GM19023 (cell line): Measurements from ENCODE around the gene ID4.

Source experiments
- ATAC-seq: cut with Tn5 transposase; IDR thresholded peaks from one replicate; pipeline ENCODE4 v1.9.1; 2021; ENCODE audit warnings: mild to moderate bottlenecking, moderate library complexity; ENCODE audit not compliant: unreplicated experiment

The ID4 gene, protein sequence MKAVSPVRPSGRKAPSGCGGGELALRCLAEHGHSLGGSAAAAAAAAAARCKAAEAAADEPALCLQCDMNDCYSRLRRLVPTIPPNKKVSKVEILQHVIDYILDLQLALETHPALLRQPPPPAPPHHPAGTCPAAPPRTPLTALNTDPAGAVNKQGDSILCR

DNA sequence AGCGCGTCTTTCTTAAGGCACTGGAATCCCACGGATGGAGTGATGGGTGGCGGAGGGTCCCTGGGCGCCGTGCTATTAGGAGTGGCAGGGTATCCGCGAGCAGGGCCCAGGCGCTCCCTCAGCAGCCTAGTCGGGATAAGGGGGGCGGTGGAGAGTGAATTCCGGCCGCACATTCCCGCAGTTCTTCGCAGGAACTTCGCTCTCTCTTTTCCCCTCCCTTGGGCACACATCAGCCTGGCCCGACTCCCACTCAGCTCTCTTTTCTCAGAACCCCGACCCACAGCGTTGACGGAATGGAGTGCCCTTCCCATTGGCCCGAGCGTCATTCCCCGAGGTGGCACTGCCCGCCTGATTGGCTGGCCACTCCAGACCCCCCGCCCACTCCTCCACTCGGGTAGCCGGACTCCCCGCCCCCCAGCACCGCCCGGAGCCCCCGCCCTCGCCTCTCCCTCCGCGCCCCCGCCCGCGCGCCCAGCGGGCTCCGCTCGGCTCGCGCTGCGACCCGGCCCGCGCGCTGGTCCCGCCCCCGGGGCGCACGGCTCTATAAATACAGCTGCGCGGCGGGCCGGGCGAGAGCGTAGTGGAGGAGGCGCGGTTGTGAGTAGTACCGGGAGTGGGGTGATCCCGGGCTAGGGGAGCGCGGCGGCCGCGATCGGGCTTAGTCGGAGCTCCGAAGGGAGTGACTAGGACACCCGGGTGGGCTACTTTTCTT is at the start of gene ID4:
TSS of gene ID4 (plus strand) at position 572 of the 712 bp plus-strand sequence. CDS start 385 bp downstream, outside the sequence.
- no peak for ATAC-seq

DNA sequence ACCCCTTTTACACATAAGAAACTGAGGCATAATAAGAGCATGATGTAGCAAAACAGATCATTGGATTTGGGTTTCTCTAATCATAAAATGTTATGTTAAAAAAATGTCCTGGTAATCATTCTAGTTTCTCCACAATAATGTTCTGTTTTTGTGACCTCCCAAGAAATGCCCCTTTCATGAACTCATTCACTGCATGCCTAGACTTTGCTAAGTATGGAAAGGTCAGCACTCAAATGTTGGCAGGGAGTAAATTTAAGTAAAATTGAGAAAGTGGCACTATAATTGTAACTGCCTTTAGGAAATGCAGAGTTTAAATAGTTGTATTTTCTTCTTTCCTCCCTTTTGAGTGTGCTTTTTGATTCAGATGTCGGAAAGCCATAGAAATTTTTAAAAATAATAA is 48.5 kb upstream of the ID4 start:
- ATAC-seq = no peak

GRCh38 chr6:19789100-19789803 is 47.9 kb upstream of the ID4 start:
- no peak for ATAC-seq

DNA sequence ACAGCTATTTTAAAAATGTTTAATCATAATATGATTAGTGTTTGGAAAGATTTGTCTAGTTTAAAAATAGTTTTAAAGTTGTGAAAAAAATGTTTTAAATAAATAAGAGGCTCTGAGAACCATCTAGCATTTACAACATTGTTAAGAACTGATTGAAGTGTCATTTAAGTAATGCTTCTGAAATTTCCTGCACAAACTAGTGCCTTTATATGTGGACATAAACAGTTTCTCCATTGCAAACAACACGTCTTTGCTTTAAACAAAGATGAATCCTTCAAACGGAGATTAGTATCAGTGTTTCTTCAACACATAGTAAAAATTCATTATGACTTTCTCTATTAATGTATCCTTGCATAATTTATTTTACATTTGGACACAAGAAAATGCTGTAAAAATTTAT is 45.9 kb upstream of the ID4 start:
- no peak for ATAC-seq

DNA sequence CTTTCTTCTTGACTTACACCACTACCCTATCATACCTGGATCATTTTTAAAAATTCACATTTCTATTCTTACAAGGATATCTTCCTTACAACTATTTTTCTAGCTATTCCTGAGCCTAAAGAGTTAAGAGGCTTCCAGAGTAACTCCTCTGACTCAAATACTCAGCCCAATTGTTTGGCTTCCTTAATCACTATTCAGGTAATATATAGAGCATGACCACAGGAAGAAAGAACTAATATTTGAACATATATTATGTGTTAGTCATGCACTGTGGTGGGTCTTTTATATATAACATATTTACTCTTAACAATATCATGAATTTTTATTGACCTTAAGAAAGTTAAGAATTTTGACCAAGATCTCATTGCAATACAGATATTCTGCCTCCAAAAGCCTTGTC is 42.0 kb upstream of the ID4 start:
- no peak for ATAC-seq

GRCh38 chr6:19796452-19796851 is 40.7 kb upstream of the ID4 start:
- no peak for ATAC-seq

DNA sequence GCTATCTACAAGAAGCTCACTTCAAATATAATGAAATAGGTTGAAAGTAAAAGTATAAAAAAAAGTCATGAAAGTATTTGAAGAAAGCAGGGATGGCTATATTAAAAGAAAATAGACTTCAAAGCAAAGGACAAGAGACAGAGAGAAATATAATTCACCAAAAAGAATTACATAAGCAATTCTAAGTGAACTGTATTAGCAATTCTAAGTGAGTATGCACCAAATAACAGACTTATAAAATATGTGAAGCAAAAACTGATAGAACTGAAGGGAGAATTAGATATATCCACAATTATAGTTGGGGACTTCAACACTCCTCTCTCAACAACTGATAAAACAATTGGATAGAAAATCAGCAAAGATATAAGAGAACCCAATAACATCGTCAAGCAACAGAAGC is 38.8 kb upstream of the ID4 start:
- no peak for ATAC-seq

GRCh38 chr6:19802656-19803055 is 34.5 kb upstream of the ID4 start:
- no peak for ATAC-seq

GRCh38 chr6:19803331-19804204 is 33.6 kb upstream of the ID4 start:
- no peak for ATAC-seq

- peak; percentile 96 for ATAC-seq
Observed at GRCh38 chr6:19804205-19805128, 32.7 kb upstream of the ID4 start.

- ATAC-seq = no peak
Observed at GRCh38 chr6:19805129-19805481, 32.1 kb upstream of the ID4 start.

- no peak for ATAC-seq
Observed at GRCh38 chr6:19806971-19807396, 30.2 kb upstream of the ID4 start.

- ATAC-seq = no peak
Observed at GRCh38 chr6:19811397-19812079, 25.6 kb upstream of the ID4 start.

- no peak for ATAC-seq
Observed at GRCh38 chr6:19812512-19813119, 24.6 kb upstream of the ID4 start.

DNA sequence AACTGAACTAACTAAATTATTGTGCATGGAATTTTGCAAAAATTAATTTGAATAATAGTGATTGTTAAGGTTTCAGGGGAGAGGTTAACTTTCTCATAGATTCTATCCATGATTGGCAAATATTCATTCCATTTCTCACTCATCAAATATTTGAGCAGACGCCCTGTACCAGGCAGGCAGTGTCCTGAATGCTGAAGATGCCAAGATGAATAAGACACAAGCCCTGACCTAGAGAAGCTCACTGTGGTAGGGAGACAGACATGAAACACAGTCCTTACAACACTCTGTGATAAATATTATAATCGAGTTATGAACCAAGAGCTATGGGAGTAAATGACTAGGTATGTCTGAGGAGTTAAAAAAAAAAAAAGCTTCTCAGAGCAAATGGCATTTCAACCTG is 18.4 kb upstream of the ID4 start:
- no peak for ATAC-seq

GRCh38 chr6:19824058-19824807 is 12.9 kb upstream of the ID4 start:
- no peak for ATAC-seq

GRCh38 chr6:19827247-19827646 is 9.9 kb upstream of the ID4 start:
- ATAC-seq = no peak

GRCh38 chr6:19827903-19828302 is 9.3 kb upstream of the ID4 start:
- no peak for ATAC-seq

DNA sequence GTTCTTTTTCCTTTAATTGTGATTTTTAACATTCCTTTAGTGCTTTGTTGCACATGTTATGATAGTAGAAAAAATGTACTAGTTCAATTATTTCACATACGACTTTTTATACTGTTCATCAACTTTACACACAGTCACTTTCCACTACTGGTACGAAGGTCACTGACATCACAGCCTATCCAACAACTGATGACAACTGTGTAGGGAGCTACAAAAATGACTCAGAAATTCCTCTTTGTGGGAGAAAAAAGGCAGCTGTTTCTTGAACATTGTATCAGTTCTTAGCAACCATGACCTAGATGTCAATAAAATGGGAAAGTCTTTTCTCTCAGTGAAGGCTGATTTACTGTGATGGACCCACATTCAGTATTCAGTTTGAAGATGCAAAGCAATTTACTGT is 7.0 kb upstream of the ID4 start:
- no peak for ATAC-seq
